GM21447 (cell line): ENCODE data around the gene CCDC97.

Experiments
- ATAC-seq: cut with Tn5 transposase; IDR thresholded peaks from one replicate; pipeline ENCODE4 v1.9.1; 2021; ENCODE audit not compliant: unreplicated experiment

The CCDC97 gene

DNA sequence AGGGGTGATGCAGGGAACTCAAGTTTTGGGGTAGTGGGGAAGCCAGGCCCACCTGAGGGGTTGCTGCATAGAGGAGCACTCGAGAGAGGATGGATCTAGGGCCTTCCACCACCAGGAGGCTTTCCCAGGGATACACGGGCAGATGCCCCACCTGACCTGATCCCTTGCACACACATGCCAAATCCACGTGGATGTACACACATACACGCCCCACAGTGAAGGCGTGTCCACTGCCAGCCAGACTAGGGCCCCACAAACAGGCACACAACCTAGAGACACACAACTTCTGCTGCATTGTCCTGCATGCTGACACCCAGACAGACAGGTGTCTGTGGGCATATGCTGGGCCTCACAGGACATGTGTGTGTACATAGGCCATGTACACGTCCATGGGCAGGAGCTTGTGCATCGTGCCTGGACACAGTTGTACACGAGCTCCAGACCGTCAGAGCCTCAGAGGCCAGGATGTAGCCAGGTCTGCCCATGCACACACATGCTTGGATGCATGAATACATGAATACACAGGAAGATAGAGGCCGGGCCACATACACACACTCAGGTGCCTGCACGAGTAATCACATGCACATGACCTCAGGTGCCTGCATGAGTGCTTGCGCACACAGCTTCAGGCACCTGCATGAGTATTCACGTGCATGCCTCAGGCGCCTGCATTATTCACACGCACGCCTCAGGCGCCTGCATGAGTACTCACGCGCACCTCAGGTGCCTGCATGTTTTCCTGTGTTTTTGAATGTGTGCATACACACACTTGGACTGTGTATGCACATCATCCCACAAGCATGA, 8.9 kb downstream of the CCDC97 start:
- ATAC-seq: no peak

- ATAC-seq: no peak
Measured at GRCh38 chr19:41319500-41320184, 9.7 kb downstream of the CCDC97 start.

DNA sequence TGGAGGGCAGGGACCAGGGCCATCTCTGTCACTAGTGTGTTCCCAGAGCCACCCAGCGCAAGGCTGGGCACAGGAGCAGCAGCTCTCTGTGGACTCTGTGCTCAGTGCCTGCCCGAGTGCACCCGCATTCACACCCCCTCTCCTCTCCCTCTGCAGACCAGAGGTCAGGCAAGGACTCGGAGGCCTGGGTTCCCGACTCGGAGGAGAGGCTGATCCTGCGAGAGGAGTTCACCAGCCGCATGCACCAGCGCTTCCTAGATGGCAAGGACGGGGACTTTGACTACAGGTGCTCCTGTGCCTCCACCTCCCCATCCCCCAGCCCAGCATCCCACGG, 10.2 kb downstream of the CCDC97 start:
- ATAC-seq: no peak

DNA sequence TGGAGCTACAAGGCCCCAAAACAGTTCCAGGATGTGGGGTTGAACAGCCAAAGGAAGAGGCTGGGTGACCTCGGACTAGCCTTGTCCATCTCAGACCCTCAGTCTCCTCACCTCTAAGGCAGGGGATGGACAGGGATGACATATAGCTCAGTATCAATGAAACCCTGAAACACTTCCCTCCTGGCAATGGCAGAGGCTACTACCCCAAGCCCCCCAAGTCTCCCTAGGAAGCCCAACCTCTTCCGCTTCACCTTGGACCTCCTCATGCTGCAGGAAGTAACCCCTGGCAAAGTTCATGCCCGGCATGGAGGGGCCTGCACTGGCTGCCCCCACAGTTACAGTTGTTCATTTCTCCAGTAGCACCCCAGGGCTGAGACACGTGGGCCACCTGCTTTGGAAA, 10.6 kb downstream of the CCDC97 start:
- ATAC-seq: no peak

DNA sequence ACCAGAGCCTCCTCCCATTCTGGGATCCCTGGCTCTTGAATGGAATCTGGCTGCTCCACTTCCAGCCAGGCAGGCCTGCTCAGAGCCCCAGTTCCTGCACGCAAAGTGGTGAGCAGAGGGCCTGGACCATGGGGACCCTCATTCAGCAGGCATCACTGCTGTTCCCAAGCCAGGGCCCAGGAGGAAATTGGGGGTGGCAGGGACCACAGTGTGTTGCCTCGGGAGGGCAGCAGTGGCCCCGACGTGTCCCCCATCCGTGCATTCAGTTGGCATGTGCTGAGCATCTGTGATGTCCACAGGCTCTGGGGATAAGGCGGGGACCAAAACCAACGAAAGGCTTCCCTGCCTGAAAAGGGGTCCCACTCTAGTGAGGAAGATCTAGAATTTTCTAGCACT, 11.2 kb downstream of the CCDC97 start:
- ATAC-seq: no peak

DNA sequence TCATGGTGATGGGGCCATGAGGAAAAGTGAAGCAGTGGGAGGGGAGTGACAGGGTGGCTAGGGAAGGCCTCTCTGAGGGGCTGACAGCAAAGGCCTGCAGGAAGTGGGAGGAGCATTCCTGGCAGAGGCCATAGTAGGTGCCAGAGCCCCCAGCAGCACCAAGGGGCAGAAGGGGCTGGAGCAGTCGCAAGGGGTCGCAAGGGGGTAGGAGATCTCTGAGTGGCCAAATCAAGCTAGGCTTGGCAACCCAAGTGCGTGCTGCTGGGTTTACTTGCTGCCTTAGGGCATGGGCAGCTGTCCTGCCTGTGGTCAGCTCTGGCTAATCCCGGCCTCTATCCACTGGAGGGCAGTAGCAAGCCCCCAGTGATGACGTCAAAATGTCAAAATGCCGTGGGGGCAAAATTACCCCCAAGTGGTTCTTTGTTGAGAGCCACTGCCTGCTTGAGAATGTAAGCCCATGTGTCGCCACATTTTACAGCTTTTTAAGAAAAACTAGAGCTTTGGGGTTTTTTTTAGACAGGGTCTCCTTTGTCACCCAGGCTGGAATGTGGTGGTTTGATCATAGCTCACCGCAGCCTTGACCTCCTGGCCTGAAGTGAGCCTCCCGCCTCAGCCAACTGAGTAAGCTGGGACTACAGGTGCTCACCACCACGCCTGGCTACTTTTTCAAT, 11.8 kb downstream of the CCDC97 start:
- no peak for ATAC-seq

DNA sequence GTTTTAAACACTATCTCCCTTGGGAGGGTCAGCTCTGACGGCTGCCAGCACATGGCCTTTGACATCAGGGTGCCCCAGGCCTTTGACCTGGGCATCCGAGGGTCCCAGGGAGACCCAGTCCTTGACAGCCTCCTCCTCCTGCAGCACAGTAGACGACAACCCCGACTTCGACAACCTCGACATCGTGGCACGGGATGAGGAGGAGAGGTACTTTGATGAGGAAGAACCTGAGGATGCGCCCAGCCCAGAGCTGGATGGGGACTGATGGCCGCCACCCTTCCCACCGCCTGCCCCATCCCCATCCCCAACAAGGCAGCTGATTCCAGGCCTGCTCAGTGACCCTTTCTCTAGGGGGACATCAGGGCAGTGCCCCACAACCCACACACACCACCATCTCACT, 12.5 kb downstream of the CCDC97 start:
- ATAC-seq: no peak

- ATAC-seq: no peak
Measured at GRCh38 chr19:41323023-41323422, 13.1 kb downstream of the CCDC97 start.

- no peak for ATAC-seq
Measured at GRCh38 chr19:41323430-41324125, 13.6 kb downstream of the CCDC97 start.

- ATAC-seq: no peak
Measured at GRCh38 chr19:41324231-41324702, 14.3 kb downstream of the CCDC97 start.

GRCh38 chr19:41324921-41325639, 15.1 kb downstream of the CCDC97 start:
- ATAC-seq: no peak

GRCh38 chr19:41325640-41325946, 15.6 kb downstream of the CCDC97 start:
- no peak for ATAC-seq

DNA sequence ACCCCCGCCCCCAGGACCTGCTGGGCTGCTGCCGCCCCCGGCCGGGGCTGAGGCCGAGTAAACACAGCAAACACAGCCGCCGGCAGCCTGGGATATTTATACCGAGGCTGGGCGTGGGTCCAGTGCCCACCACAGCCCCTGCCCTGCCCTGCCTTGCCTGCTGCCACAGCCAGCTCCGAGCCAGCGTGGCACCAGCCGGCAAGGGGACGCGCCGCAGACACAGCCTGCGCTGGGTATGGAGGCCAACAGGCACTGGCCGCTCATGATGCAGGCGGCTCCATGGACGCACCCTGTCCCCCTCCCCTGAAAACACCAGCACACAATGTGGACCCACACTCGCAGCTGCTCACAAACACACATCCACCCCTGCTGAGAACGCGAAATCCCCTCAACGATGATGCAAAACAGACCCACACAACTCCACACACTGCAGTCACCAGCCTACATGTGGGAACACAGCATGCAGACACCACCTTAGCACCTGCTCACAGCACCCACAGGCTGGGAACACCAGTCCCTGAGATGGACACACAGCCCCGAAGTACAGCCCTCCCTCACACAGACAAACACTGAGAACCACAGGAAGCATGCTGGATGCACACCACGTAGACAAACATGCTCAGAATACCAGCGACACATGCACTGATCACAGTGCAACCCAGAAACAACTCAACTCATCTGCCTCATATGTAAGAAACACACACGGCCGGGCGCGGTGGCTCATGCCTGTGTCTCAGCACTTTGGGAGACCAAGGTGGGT, 16.2 kb downstream of the CCDC97 start:
- no peak for ATAC-seq

DNA sequence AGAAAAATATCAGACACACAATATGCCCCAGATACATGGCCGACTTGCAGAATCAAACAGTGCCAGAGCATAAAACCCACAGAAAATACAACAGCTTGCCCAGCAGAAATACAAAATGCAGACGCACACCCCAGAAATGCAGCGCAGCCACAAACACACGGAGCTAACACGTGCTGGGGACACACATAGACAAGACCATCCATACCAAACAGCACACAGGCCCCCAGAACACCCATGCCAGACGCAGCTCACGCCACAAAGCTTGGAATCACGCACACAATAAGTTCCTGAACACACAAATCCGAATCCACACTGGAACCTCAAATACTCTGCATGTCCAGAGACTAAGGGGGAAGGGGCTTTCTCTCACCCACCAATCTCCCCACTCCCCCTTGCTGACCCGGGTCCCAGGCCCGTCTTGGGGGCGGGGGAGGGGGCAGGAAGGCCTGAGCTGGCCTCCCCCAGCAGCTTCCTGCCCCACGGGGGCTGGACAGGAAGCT, 17.2 kb downstream of the CCDC97 start:
- ATAC-seq: no peak

DNA sequence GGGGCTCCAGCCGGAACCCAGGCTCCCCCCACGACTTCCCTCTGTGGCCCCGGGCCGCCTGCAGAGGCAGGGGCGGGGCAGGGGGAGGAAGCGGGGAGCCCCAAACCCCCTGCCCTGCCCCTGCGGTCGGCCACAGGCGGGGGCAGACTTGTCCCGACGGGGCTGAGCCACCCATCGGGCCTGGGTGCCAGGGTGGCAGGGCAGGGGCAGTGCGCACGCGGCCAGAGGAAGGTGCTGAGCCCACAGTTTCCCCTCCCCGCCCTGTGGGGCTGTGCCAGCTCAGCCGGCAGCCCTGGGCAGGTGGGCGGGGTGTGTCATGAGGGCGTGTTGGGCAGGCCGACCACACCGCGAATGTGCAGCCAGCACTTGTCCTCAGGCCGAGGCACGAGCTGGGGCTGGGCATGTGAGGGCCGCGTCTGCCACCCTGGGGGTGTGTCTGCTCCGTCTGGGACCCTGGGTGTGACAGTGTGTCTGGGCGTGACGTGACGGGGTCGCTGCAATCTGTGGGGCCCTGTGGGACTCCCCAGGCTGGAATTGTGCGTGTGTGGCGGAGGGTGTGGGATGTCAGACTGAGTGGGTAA, 17.7 kb downstream of the CCDC97 start:
- ATAC-seq: peak; percentile 51

- peak; percentile 10 for ATAC-seq
Measured at GRCh38 chr19:41328157-41328841, 18.3 kb downstream of the CCDC97 start.

DNA sequence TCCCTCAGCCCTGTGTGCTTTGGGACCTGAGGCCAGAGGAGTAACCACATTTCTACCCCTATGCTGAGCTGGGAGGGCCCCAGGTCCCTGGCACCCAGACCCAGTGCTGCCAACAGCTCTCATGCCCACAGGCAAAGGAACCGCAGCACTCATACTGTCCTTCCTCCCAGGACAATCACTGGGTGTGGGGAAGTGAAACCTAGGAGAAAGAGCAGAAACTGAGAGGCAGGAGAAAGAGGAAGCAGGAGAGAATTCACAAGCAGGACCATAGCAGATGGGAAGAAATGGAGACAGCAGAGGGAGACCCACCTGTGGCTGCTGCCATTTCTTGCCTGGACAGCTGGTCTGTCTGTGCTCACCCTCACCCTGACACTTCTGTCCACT, 18.9 kb downstream of the CCDC97 start:
- no peak for ATAC-seq

GRCh38 chr19:41330481-41330880, 20.5 kb downstream of the CCDC97 start:
- no peak for ATAC-seq
